Activated naive CD4-positive, alpha-beta T cell treated with anti-CD3 and anti-CD28 coated beads, Interleukin-2, amount 10 ng/mL, durations not matched to agents 7 days and 5 days (primary cell): ENCODE data around the gene ESRRB.

Source experiments
- CTCF ChIA-PET: fragments of 350-600 bp; sonication (Branson Sonifier 250); formaldehyde crosslinking; loops from one replicate; lab custom pipeline; 2021; ENCODE audit warnings: antibody characterized with exemption; lab: Charles Lee
- DNase-seq: peaks from one replicate; pipeline ENCODE4 v3.0.0-alpha.2; 2020
- H3K27ac Mint-ChIP-seq: one replicate; pipeline ENCODE4 v1.8.0; 2021; ENCODE audit warnings: mild to moderate bottlenecking, moderate library complexity, mixed read lengths
- H3K27me3 Mint-ChIP-seq: one replicate; pipeline ENCODE4 v1.8.0; 2021; ENCODE audit warnings: mild to moderate bottlenecking, mixed read lengths
- H3K36me3 Mint-ChIP-seq: one replicate; pipeline ENCODE4 v1.8.0; 2021; ENCODE audit warnings: mixed read lengths
- H3K4me1 Mint-ChIP-seq: one replicate; pipeline ENCODE4 v1.8.0; 2021; ENCODE audit warnings: mixed read lengths
- H3K4me3 Mint-ChIP-seq: one replicate; pipeline ENCODE4 v1.8.0; 2021; ENCODE audit warnings: mild to moderate bottlenecking, moderate library complexity, mixed read lengths
- H3K9me3 Mint-ChIP-seq: one replicate; pipeline ENCODE4 v1.8.0; 2021; ENCODE audit warnings: mixed read lengths

The ESRRB gene

GRCh38 chr14:76550534-76550933 is 174.6 kb downstream of the ESRRB start:
- DNase-seq: no peak
- Mint-ChIP-seq H3K4me1 (no peaks in the 10 kb centered on the region), H3K9me3 (no peaks in the 10 kb centered on the region), H3K4me3 (no peak overlapping the region), H3K36me3 (no peaks in the 10 kb centered on the region), H3K27me3 (no peaks in the 10 kb centered on the region), H3K27ac (no peak overlapping the region)
- CTCF ChIA-PET: no interaction called here

DNA sequence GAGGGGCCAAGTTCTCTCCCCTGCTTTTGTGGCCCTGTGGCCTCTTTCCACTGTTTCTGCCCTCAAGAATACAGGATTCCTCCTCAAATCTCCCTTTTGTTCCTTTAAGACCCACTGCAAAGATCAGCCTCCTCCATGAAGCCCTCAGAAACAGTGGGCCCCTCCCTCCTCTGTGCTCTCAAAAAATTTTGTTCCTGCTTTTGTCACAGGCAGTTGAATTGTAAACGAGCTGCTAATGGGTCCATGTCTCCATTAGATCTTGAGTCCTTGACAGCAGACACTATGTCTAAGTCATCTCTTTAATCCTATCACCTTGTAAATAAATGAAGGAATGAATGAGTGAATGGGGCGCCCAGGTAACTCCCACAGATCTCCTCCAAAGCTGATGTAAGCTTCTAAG is 175.2 kb downstream of the ESRRB start:
- Mint-ChIP-seq H3K4me1 (no peaks in the 10 kb centered on the region), H3K27ac (no peak overlapping the region), H3K36me3 (no peaks in the 10 kb centered on the region), H3K27me3 (no peaks in the 10 kb centered on the region), H3K4me3 (no peak overlapping the region), H3K9me3 (no peaks in the 10 kb centered on the region)
- CTCF ChIA-PET: no interaction called here
- no peak for DNase-seq
